Measurements from ENCODE around the gene NDST1. TPM values are rescaled to one million over a fixed set of nuclear protein-coding genes. Genes with fewer than 3 reads are reported as not detected.

NDST1 gene
- total RNA-seq, 2 experiments from 2014 or later, result 2.9 to 3.3 TPM

- ATAC-seq (no peak), DNase-seq (no peak)
- no peaks in the 10 kb centered on the region for H3K4me1 Mint-ChIP-seq (ENCODE audit: low read depth)
- H3K27ac Mint-ChIP-seq, result no peak overlapping the region
- CTCF ChIA-PET, result interaction anchor here (1.5 kb wide), 1 partner anchor 62 kb away, joined by 7 read pairs; no protein-coding TSS in a partner anchor
- H3K9me3 Mint-ChIP-seq, result no peaks in the 10 kb centered on the region
- no peak overlapping the region for H3K4me3 Mint-ChIP-seq
- POLR2A ChIA-PET, result no interaction called here
- intact Hi-C loops (cut with micrococcal nuclease), result loop anchor here (5.0 kb wide), 1 partner anchor 63 kb away; no protein-coding TSS in a partner anchor
- H3K27me3 Mint-ChIP-seq, result no peaks in the 10 kb centered on the region
- TF ChIP-seq, protein P1, sequence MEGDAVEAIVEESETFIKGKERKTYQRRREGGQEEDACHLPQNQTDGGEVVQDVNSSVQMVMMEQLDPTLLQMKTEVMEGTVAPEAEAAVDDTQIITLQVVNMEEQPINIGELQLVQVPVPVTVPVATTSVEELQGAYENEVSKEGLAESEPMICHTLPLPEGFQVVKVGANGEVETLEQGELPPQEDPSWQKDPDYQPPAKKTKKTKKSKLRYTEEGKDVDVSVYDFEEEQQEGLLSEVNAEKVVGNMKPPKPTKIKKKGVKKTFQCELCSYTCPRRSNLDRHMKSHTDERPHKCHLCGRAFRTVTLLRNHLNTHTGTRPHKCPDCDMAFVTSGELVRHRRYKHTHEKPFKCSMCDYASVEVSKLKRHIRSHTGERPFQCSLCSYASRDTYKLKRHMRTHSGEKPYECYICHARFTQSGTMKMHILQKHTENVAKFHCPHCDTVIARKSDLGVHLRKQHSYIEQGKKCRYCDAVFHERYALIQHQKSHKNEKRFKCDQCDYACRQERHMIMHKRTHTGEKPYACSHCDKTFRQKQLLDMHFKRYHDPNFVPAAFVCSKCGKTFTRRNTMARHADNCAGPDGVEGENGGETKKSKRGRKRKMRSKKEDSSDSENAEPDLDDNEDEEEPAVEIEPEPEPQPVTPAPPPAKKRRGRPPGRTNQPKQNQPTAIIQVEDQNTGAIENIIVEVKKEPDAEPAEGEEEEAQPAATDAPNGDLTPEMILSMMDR (IDR thresholded peaks at IDR 0.05), result no peak
- H3K36me3 Mint-ChIP-seq (ENCODE audit: low read depth), result no peaks in the 10 kb centered on the region
These were observed 12.0 kb downstream of the NDST1 start for GRCh38 chr5:150519978-150520377.

DNA sequence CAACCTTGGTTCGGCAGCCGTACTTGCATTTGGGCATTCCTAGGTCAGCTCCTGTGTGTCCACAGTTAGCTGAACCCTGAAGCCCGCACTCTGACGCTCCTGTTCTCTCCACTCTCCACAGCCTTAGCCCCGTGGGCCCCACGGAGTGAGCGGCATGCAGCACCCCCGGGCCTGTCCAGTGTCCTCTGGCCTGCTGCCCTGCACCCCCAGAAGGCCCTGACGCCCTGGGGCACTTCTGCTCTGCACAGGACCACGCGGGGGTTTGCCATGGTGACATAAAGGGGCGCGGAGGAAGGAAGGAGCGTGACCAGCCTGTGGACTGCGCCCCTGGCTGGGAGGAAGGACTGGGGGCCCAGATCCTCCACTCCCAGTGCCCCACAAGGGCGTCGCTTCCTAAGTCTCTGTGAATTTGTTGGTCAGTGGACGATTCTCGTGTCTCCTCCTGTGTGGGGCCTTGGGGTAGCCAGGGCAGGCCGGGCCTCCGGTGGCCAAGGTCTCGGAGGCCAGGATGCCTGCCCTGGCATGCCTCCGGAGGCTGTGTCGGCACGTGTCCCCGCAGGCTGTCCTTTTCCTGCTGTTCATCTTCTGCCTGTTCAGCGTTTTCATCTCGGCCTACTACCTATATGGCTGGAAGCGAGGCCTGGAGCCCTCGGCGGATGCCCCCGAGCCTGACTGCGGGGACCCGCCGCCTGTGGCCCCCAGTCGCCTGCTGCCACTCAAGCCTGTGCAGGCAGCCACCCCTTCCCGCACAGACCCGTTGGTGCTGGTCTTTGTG lies 13.0 kb downstream of the NDST1 start:
- no peak for ATAC-seq
- no peak overlapping the region for H3K4me3 Mint-ChIP-seq
- POLR2A ChIA-PET, result no interaction called here

DNA sequence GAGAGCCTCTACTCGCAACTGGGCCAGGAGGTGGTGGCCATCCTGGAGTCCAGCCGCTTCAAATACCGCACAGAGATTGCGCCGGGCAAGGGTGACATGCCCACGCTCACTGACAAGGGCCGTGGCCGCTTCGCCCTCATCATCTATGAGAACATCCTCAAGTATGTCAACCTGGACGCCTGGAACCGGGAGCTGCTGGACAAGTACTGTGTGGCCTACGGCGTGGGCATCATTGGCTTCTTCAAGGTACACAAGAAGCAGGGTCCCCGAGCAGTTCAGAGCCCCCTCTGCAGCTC lies 13.5 kb downstream of the NDST1 start:
- Mint-ChIP-seq H3K4me1 (ENCODE audit: low read depth) (no peaks in the 10 kb centered on the region), H3K27ac (no peak overlapping the region), H3K4me3 (no peak overlapping the region), H3K9me3 (no peaks in the 10 kb centered on the region), H3K27me3 (no peaks in the 10 kb centered on the region), H3K36me3 (ENCODE audit: low read depth) (no peaks in the 10 kb centered on the region)
- CTCF ChIA-PET, result no interaction called here
- TF ChIP-seq, protein P1 (IDR thresholded peaks at IDR 0.05), result no peak
- intact Hi-C loops (cut with micrococcal nuclease), result loop anchor here (5.0 kb wide), 1 partner anchor 64 kb away; no protein-coding TSS in a partner anchor
- POLR2A ChIA-PET, result no interaction called here
- ATAC-seq (no peak), DNase-seq (no peak)

More for the DNA sequence above, 13.0 kb downstream of the NDST1 start:
- intact Hi-C loops (cut with micrococcal nuclease), result loop anchor here (5.0 kb wide), 1 partner anchor 64 kb away; no protein-coding TSS in a partner anchor
- no peaks in the 10 kb centered on the region for H3K9me3 Mint-ChIP-seq
- DNase-seq, result no peak
- no peaks in the 10 kb centered on the region for H3K4me1 Mint-ChIP-seq (ENCODE audit: low read depth)
- H3K36me3 Mint-ChIP-seq (ENCODE audit: low read depth), result no peaks in the 10 kb centered on the region
- H3K27me3 Mint-ChIP-seq, result no peaks in the 10 kb centered on the region
- CTCF ChIA-PET, result interaction anchor here (1.5 kb wide), 1 partner anchor 63 kb away, joined by 7 read pairs; no protein-coding TSS in a partner anchor
- TF ChIP-seq, protein P1 (IDR thresholded peaks at IDR 0.05), result no peak
- no peak overlapping the region for H3K27ac Mint-ChIP-seq

DNA sequence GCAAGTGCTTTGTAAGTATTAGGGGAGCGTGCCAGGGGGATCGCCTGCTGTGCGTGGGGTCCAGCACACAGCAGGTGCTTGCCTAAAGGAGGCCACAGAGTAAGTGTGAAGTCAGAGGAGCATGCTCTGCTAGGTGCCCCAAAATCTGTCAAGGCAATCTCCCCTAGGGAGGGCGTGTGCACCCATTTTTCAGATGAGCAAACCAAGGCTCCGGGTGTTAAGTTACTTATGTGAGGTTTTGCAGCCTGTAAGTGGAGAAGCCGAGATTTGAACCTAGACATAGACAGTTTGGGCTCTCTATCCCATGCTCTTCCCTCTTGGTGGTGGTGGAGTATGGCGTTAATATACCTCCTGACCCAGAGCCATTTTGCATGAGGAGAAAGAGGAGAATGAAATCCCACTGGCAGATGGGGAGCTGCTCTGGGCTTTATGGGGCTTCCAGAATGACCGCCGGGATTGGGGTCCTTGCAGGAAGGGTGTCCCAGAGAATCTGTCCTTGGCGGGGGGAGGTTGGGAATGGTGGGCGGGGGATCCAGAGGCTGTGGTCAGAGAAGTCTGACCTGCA lies 14.1 kb downstream of the NDST1 start:
- no peak overlapping the region for H3K4me3 Mint-ChIP-seq
- H3K36me3 Mint-ChIP-seq (ENCODE audit: low read depth), result no peaks in the 10 kb centered on the region
- ATAC-seq (no peak), DNase-seq (no peak)
- TF ChIP-seq, protein P1 (IDR thresholded peaks at IDR 0.05), result no peak
- H3K4me1 Mint-ChIP-seq (ENCODE audit: low read depth), result no peaks in the 10 kb centered on the region
- H3K9me3 Mint-ChIP-seq, result no peaks in the 10 kb centered on the region
- intact Hi-C loops (cut with micrococcal nuclease), result loop anchor here (5.0 kb wide), 1 partner anchor 65 kb away; no protein-coding TSS in a partner anchor
- no peak overlapping the region for H3K27ac Mint-ChIP-seq
- ChIA-PET CTCF (interaction anchor here (1.4 kb wide), 1 partner anchor 63 kb away, joined by 5 read pairs; no protein-coding TSS in a partner anchor), POLR2A (no interaction called here)
- no peaks in the 10 kb centered on the region for H3K27me3 Mint-ChIP-seq

All from activated CD8-positive, alpha-beta T cell treated with anti-CD3 and anti-CD28 coated beads for 36 hours (primary cell).